LNCaP clone FGC (cell line): ENCODE data around the gene C6orf47.
A peak's percentile ranks its signal among the peaks of the same experiment; 100 is the strongest.

ENCODE experiments used
- DNase-seq: peaks from one replicate; pipeline ENCODE4 v3.0.0-alpha.2; 2011; ENCODE audit warnings: low read depth
- H3K4me3 ChIP-seq: 2 replicates; pipeline ENCODE4 v1.5.1; 2011; ENCODE audit warnings: mild to moderate bottlenecking, low read depth, low read length, control low read depth
- TF ChIP-seq, protein P1 (sequence below): IDR thresholded peaks from 2 replicates; pipeline ENCODE4 v1.5.1; 2012; ENCODE audit warnings: mild to moderate bottlenecking; ENCODE audit not compliant: control insufficient read depth, insufficient read depth; ENCODE audit errors: extremely low read depth

The C6orf47 gene

DNA sequence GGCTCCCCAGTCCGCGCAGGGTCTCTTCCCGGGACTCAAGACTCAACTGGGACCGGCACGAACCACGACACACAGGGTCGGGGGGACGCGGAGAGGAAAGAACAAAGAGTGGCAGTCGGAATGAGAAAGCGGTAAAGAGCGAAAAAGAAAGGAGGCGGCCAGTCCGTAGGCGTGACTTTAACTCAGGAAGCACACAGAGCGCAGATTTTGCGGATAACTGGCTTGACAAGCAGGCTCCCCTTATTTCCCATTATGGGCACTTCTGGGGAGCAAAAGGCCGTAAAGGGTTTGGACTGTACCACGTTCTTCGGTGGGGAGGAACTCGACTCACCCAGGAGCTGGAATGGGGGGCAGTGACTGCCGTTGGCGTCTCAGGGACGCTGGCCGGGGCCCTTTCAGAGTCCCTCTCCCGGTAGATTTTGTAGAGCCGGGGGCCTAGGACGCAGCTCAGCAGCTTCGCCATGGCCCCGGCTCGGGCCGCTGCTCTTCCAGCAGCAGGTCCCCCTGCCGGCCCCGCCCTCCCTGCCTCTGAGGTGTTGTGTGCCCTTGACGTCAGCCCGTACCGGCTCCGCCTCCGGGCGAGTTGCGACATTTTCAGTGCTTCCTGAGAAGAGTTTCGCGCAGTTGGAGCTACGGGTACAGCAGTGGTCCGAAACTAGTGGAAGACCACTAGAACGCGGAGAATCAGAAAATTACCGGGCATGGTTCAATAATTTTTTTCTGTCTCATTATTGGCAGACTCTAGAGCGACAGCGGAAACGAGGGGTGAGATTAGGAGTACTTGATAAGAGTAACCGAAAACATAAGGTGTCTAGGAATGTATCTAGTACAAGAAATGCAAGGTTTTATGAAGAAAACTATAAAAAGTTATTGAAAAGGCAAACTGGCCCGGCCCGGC lies 42.5 kb upstream of the C6orf47 start, which contains the start of gene ABHD16A:
Gene ABHD16A, minus strand, starts transcription at position 506 of the 898 bp plus-strand sequence. Its CDS starts 43 bp downstream, at position 463.
- TF ChIP-seq, protein P1, sequence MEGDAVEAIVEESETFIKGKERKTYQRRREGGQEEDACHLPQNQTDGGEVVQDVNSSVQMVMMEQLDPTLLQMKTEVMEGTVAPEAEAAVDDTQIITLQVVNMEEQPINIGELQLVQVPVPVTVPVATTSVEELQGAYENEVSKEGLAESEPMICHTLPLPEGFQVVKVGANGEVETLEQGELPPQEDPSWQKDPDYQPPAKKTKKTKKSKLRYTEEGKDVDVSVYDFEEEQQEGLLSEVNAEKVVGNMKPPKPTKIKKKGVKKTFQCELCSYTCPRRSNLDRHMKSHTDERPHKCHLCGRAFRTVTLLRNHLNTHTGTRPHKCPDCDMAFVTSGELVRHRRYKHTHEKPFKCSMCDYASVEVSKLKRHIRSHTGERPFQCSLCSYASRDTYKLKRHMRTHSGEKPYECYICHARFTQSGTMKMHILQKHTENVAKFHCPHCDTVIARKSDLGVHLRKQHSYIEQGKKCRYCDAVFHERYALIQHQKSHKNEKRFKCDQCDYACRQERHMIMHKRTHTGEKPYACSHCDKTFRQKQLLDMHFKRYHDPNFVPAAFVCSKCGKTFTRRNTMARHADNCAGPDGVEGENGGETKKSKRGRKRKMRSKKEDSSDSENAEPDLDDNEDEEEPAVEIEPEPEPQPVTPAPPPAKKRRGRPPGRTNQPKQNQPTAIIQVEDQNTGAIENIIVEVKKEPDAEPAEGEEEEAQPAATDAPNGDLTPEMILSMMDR, result no peak
- peak within 1 kb of the TSS; percentile 92 for H3K4me3 ChIP-seq
- DNase-seq, result peak; percentile 90

DNA sequence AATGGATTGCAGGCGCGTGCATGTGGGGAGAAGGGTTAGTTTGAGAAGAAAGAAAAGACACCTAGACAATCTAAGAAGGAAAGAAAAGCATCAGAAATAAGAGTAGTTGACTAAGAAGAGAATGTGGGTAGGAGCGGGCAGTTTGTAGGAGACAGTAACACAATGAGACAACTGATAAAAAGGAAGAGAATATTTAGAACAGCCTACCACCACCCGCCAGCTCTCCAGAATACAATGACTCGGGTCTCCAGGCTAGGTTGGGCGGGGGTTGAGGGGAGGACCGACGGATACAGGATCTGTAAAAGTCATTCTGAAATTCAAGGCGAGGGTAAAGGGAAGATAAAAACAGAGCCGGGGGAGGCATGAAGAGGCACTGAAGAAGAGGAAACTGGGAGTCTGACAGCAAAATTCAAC lies 41.8 kb upstream of the C6orf47 start:
- TF ChIP-seq, protein P1, result no peak
- no peak for DNase-seq
- H3K4me3 ChIP-seq, result peak overlapping the region; percentile 92

DNA sequence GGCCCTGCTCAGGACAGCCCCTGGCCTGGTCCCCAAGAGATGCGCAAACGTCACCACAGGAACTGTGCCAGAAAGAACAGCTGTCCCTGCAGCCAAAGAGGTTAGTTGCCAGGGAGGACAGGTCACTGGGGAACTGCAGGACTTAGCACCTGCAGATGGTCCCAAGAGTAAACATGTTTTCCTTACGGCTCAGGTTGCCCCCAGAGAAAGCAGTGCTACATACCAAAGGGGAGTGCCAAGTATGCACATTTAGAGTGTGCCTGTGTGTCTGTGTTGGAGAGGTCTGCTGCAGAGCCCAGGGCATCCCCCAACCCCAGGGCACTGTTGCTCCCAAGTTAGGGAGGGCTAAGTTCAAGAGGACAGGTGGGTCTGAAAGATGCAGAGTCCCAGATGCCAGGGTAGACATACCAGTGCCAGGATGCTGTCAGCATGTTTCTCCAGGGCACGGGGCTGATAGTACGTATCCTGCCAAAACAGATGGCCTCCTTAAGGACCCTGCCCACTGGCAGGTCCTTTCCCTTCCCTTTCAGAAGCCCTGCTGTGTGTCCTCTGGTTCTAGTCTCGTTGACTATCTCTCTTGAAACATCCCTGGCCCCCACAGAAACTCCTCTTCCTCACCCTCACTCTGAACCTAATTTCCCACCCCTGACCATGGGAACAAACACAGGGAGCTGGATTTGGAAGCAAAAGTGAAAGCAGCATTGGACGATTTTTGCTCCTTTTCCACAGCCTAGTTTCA lies 41.3 kb upstream of the C6orf47 start:
- DNase-seq, result no peak
- TF ChIP-seq, protein P1, result no peak
- peak overlapping the region; percentile 92 for H3K4me3 ChIP-seq

DNA sequence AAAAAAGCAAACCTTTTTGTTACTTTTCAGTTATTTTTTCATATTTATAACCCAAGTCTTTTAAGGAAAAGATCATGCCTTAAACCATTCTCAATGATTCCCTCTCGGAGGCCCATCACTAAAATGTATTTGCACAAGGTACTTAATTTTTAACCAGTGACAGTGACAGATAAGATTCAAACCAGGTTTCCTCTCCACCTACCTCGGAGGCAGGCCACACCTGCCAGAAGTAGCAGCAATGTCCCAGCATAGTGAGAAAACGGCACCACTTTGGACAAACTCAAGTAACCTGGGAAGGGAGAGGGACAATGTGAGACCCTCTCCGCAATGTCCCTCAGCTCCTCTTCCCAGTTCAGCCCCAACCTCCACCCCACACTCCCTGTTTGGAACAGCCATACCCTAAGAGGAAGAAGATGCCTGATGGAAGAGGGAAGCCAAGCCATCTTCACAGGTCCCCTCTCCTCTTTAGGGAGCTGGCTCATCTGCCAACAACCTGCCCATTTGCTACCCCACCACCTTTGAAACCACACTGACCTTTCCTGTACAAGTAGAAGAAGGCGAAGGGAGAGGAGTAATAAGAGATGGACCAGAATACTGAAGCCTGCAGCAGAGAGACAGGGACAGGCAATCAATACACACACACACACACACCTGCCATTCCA lies 40.3 kb upstream of the C6orf47 start:
- TF ChIP-seq, protein P1, result no peak
- DNase-seq, result no peak
- no peak overlapping the region for H3K4me3 ChIP-seq

DNA sequence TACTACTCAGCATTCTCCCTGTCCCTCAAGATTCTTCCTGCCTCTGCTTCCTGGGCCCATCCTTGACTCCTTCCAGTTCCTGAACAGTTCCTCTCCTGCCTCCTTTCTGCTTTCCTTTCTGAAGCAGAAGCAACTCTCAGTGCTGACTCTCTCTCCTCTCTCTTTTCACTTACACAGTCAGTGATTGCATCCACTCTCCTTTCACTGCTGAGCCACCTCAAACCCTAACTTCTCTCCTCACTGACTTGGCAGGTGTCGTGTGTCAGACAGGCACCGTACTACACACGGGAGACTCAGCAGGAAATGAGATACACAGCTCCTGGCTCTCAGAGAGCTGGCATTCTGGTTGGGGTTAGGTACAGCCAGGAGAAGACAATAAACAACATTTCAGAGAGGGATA lies 37.0 kb upstream of the C6orf47 start:
- TF ChIP-seq, protein P1, result no peak
- no peak for DNase-seq
- no peak overlapping the region for H3K4me3 ChIP-seq

DNA sequence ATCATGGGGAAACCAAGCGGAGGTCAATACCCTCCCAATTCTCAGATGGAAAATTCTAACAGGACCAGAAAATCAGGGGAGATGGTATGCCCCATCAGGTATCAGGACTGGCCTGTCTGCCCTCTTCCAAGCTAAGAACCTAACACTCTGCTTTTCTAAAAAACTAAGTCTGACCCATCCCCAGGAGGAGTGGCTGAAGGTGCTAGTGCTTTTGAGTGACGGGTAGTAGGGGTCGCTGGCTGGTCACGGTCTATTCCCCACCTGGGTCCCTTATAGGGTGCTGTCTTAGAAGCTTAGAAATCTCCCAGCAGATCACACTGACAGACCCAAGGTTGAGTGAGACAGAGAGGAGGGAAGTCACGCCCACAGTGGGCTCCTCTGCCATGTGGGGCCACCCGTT lies 33.0 kb upstream of the C6orf47 start:
- no peak overlapping the region for H3K4me3 ChIP-seq
- DNase-seq, result no peak
- TF ChIP-seq, protein P1, result no peak
